HG03558 (cell line): ENCODE measurements around the gene EVX2.

Source experiments
- ATAC-seq: cut with Tn5 transposase; IDR thresholded peaks from one replicate; pipeline ENCODE4 v1.9.1; 2021; ENCODE audit warnings: moderate number of reproducible peaks; ENCODE audit not compliant: unreplicated experiment; ENCODE audit errors: extremely low read depth

EVX2 gene

DNA sequence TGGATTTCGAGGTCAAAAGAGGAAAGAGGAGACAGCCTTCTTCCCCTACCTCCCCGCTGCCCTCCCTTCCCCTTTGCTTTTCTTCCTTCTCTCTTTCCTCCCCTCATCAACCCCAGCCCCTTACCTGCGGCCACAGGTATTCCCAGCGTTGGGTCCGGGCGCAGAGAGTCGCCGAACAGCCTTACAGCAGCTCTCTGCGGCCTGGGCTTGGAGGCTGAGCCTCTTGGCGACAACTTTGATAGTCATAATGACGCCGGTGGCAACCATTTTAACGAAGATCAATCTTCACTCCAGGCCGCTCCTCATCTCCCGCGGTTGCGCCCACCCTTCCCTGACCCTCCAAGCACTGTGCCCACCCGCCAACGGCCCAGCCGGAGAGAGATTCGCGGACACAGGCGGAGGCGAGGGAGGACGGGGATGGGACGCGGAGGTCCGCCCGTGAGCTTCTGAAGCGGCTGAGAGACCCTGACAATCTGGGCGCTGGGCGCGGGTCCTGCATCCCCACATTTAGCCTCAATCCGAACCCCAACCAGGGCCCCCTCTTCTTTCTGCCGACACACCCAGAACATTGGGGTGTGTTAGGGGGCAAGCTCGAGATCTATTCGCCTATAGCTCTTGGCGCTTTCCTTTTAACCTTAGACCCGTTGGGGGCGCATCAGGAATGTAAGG, 1.5 kb upstream of the EVX2 start:
- ATAC-seq, result no peak

DNA sequence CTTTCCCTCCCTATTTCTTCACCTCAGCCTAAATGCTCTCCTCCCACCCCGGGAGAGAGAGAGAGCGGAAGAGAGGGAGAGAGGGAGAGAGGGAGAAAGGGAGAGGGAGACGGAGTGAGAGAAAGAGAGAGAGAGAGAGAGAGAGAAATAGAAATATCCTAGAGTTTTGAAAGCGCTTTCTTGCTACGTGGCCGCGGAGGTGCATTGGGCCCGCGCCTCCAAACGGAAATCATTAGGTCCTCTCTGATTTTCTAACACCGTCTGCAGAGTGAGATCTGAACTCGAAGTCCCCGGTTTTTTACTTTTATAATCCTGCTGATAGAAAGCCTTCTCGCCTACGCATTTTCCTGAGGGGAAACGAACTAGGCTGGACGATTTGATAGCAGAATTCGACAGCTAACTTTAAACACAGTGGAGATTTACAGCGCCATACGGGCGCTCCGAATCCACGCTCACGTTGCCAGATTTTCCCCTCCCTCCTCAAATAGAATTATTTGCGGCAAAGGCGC, 903 bp upstream of the EVX2 start:
- no peak for ATAC-seq

DNA sequence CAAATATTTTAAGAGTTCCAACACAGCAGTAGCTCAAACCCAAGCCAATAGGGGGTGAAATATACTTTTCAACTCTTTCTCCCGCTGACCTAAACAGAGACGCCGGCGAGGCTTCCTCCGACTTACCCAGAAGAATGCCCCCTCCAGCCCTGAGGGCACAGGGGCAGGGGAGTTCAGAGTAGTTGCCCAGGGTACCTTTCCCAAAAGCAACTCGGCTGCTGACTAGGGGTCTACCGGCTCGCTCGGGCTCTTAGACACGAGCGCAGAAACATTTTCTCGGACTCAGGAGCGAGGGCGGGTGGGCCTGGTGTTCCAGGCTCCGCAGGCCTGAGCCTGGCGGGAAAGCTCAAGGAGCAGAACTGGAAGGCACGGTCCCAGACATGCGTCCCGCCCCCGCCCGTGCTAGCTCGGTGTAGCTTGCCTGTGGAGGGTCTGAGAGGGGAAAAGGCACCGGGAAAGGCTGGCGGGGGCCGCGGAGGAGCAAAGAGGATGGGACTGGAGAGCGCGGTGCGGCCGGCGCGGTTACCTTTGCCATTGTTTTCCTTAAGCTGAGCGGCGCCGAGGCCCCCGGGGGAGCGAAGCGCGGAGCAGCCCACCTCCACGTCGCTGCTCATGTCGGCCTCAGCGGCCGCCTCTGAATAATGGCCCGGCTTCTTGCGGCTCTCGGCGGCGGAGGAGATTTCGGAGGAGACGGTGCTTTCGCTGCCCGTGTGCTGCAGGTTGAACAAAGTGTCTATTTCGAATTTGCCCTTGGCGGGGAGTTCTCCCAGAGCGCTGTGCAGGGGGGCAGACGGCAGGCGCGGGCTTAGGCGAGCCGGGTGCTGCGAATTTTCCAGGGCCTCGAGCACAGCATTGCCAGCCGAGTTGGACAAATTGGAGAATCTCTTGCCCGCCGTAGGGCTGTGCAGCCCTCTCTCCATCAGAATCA, 674 bp downstream of the EVX2 start:
- no peak for ATAC-seq

DNA sequence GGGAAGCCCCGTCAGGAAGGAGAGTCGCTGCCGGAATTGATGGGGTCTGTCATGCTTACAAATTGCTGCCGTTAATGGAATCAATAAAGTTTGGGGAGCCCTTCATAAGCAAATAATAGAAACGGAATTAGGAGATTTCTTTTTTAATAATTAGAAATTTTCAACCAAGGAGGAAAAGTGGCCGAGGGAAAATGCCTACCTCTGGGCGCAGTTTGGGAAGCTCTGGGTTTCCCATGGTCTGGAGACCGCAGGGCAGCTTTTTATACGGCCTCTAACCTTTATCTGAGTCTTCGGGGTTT, 1.3 kb downstream of the EVX2 start:
- ATAC-seq, result no peak

DNA sequence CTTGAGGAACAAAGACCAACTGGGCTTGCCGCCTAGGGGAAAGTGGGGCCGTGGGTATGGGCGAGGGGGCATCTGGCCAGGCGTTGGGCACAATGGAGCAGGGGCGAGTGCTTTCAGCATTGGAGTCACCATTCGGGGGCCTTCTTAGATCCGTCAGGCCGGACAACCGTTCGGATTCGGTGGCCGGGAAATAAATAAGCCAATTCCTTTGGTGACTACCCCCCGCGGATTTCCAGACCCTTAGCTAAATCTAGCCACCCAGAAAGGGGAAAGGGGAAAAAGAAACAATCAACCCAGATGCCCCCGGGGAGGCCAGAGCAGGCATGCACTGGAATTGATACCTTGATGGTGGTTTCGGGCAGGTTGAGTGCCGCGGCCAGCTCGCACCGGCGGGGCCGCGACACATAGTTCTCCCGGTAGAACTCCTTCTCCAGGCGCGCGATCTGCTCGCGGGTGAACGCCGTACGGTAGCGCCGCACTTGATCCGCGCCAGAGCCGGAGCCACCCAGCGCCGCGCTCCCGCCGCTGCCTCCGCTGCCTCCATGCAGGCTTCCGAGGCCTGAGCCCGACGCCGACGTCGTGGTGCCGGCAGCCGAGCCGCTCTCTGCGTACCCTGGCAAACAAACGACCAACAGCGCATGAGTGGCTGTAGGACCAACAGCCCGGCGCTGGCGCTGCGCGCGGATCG, 1.8 kb downstream of the EVX2 start:
- ATAC-seq, result no peak

DNA sequence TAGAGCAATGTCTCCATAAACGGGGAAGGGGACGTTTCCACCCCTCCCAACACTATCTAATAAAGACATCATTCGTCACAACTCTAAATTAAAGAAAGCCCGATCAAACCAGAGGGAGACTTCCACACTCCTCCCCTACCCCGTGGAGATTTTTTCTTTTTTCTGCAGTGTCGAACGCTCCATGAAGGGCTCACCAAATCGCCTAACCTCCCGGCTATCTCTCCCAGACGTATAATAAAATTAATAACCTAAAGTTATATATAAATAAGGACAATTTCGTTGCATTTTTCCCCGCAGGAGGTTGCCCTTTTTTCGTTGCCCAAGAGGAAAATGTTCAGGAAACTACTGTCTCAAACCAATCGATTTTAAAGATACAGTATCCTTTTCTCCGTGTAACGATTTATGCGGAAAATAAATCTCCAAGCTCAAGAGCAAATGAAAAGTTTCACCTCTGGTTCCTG, 2.4 kb downstream of the EVX2 start:
- ATAC-seq, result no peak

DNA sequence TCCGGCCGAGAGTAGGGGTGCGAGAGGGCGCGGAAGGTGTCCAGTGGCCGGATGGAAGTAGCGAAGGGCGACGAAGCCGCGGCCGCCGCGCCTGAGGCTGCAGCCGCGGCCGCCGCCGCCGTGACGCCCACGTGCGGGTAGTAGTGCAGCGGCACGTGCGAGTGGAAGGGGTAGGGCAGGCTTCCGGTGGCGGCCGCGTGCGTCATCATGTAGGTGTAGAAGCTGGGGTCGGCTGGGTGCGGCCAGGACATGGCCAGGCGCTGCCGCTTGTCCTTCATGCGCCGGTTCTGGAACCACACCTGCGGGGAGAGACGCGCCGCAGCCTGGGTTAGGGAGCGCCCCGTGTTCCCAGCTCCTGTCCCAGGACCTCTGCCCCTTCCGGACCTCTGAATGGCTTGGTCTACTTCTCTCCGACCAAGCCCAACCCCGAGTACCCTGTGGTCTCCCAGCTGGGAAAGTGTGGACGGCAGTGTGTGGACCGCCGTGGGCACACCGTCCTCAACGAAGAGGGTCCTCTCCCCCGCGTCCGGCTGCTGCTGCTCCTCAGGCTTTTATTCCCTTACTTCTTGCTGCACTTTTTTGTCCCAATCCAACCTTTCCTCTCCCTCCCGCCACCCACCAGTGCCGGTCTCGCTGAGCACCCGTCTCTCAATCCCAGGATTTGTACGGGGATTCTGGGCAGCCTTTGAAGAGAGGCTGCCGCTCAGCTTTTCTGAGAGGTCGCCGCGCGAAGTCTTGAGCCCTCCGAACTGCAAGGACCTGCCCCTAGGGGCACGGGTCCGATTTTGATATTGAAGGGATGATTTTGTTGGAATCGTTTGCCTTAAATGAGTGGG, 3.0 kb downstream of the EVX2 start:
- no peak for ATAC-seq

DNA sequence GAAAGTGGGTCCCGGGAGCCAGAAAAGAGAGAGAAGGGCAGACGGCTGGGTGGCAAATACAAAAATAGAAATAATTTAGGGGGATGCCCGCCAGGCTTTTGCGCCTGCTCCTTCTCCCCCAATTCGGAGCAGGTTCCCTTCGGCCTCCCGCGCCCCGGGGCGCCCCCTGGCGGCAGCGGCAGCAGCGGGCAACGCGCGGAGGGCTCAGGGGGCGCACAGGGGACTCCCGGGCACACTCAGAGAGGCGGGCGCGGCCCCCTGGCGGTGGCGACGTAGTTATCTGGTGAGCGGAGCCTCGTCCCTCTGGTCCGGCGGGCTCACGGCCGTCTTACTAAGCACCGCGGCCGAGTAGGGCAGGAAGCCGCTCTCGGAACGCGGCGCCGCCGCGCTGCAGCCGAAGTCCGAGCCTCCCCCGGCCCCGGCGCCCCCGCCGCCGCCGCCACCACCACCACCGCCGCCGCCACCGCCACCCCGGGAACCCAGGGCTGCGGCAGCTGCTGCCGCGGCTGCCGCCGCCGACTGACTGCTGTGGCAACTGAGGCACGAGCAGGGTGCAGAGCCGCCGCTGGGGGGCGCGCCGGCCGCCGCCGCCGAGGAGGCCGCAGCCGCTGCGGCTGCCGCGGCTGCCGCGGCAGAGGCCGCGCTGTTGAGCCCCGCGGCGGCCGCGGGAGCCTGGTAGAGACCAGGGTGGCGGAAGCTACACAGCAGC, 3.8 kb downstream of the EVX2 start:
- no peak for ATAC-seq

DNA sequence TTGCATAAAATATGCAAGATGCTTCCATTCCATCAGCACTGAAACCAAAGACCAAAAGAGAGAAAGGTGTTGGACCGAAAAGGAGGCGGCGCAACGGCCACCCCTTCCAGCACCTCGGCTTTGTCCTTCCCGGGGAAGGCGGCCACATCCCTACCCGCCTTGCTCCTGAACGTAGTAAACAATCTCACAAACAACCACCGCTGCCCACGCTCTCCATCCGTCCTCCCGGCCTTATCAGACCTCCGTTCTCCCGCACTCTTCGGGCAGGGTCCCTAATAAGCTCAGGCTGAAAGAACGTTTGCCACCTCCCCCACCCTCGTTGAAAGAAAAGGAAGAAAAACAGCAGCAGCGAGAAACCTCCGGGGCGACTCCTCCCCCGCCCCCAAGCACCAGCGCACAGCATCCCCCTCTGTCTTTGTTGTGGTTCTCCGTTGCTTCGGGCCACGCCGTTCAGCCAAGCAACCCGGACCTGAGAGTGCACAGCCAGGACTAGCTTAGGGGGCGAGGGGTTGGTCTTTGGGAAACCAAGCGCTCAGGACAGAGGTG, 4.4 kb downstream of the EVX2 start:
- ATAC-seq, result no peak

DNA sequence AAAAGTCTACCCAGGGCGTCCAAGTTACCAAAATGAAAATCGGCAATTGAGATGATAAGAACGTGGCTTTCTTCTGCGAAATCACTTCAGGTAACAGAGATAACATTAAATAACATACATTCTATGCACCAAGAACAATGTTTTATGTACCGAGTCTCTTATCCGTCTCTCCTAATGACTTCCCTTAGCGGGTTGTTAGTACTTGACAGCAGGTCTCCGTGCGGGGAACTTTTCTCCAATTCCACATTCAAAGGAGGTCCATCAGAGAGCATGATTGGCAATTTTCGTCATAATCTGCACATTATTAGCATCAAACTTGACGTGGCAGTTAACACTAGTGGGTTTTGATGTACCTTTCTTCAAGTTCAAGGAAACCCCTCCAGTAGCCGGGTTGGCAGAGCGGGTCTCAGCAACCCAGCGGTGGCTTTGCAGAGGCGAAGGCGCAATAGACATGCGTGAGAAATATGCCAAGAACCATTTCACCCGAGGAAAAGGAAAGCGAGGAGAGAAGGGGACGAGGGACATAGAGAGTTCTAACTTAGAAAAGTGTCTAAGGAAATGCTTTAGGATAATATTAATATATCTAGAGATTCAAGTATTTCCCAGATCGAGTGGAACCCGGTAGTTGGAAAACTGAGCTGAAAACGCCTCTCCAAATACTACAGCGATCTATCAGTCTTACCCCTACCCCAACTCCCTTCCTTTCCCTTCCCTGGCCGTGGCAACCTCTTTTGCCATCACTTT, 5.0 kb downstream of the EVX2 start:
- ATAC-seq, result no peak

DNA sequence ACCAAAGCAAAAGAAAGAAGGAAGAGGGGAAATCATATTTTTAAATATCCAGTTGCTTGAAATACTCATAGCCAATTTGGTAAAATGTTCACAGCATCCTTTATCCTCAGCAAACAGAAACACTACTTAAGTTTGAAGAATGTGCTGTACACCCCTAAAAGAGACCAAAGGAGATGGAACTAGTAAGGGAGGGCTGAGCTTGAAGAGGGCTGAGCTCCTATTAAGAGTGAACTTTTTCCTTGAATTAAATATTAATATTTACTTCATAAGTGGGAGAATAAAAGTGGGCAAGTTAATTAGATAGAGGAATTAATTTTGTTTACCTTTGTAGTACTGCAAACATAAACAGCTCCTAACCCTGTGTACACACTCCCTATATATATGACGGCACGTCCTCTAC, 7.0 kb downstream of the EVX2 start:
- ATAC-seq, result no peak

DNA sequence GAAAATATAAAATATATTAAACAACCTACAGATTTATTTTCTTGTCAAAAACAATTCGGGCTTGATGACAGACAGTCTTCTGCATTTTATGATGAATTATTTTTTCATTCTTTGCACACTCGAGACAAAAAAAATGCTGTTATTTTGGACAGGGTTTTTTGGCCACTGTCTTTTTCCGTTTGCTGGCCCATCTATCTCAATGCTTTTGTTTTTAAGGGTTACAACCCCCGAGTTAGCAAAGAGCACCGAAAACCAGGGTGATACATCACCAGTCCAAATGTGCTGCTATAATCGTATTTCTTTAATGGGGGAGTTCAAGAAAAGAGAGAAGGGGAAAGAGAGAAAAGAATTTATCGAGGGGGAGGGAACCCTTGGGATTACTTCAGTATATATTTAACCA, 7.7 kb downstream of the EVX2 start:
- ATAC-seq, result no peak

DNA sequence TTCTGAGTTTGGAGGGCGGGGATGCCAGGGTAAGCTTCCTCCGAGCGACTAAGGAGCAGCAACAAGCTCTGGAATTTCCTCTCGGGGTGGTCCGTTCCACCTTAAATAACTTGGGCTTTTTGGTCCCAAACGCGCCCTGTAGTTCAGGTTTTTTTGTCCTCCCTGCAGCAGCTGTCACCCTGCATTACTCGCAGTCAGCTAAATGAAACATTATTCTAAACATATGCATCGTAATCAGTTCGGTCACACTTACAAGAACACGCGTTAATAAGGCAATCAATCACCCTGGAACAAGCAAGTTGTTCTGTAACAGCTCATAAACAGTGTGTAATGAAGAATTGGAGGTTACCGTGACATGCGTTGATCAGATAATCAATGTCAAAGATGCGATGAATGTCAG, 8.3 kb downstream of the EVX2 start:
- ATAC-seq, result no peak

DNA sequence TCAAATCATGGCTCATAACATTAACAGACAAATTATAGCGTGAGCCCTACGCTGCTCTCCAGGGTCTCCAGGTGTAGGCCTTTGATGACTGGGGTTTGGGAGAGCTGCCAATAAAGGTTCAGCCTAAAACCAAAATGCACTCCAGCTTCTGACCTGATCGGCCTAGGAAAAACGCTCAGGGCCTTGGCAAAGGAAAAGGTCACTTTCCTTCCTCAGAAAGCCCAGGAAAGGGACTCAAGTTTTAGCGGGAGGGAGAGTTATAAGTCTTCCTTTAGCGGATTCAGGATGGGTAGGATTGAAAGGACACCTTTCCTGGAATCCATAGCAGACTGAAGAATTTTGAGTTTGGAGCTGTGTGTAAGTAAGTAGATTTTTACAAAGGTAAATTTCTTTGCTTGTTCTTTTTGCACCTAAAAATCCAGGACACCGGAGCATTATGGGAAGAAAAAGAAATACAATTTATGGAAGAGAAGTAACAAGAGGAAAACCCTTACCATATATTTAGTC, 8.8 kb downstream of the EVX2 start:
- ATAC-seq, result no peak

DNA sequence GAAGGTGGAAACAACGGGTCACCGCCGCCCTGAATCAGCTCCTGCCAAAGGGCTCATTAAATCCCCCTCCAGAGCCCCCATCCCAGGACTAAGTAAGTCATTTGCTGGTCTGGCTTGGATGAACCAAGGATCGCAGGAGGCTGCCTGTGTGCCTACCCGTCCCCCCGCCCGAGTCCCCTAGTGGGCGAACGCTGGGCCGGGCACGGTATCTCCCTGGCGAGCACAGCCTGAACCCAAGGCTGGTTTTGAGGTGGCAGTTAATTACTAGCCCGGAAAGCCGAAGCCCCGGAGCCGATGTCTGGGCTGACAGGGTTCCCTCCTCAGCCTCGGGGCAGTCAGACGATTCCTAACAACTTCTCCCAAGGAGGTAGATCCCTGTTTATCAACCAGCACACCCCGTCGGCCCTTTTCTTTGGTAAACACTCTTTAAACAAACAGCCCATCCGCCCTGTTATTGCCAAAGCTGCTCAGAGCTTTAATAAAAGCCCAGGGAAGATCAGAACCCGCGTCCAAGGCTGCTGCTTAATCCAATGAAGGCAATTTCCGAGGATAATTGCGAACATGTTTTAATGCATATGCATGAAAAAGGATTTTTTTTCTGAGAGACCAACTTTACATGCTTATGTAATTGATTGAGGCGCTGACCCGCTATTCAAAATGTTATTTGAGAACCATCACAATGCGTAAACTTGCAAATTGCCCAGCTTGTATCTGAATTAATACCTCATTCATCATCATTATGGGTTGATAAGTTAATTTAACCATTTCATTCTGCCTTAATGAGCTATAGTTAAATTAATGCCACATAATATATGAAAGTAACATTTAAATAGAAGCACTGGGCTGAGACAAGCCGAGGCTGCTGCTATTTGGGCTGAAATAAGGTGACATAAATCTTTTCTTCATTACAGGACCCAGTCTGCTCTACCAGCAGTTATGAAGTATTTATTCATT, 10.5 kb downstream of the EVX2 start:
- no peak for ATAC-seq

DNA sequence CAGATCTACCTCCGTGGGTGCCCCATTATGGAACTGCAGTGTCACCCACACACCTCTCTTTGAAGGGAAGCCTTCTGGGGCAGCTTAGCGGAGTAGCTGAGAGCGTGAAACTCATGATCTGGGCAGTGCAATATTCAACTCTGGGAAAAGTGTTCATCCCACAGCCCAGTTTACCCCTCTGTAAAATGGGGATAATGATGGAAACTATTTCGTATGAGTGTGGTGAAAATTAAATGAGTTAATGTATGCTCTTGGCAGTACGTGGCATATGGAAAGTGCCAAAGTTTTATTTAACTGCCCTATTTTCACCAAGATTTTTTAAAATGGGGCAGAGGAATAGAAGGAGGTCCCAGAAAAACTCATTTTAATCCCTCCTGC, 11.5 kb downstream of the EVX2 start:
- no peak for ATAC-seq
